H9 (cell line): ENCODE measurements around the gene DENND1A. TPM values are rescaled to one million over a fixed set of nuclear protein-coding genes. Genes with fewer than 3 reads are reported as not detected.

Source experiments
- DNase-seq: peaks from one replicate; pipeline ENCODE4 v3.0.0-alpha.2; 2017
- H2AFZ ChIP-seq: one replicate; pipeline ENCODE4 v1.6.1; 2013; ENCODE audit warnings: mild to moderate bottlenecking, low read length, control low read depth, moderate library complexity
- H2AK5ac ChIP-seq: 2 replicates; pipeline ENCODE4 v1.6.1; 2013; ENCODE audit warnings: low read length, control low read depth, mixed read lengths; ENCODE audit not compliant: insufficient read length
- H2BK120ac ChIP-seq: one replicate; pipeline ENCODE4 v1.6.1; 2013; ENCODE audit warnings: low read depth, mild to moderate bottlenecking, low read length, control low read depth, inconsistent platforms; ENCODE audit not compliant: poor library complexity, severe bottlenecking
- H2BK12ac ChIP-seq: 2 replicates; pipeline ENCODE4 v1.6.1; 2013; ENCODE audit warnings: low read length, control low read depth, mixed read lengths, low read depth; ENCODE audit not compliant: insufficient read length
- H2BK15ac ChIP-seq: 2 replicates; pipeline ENCODE4 v1.6.1; 2013; ENCODE audit warnings: low read depth, low read length, control low read depth
- H2BK20ac ChIP-seq: one replicate; pipeline ENCODE4 v1.6.1; 2013; ENCODE audit warnings: low read depth, mild to moderate bottlenecking, low read length, control low read depth, inconsistent platforms; ENCODE audit not compliant: poor library complexity, severe bottlenecking
- H2BK5ac ChIP-seq: 2 replicates; pipeline ENCODE4 v1.6.1; 2013; ENCODE audit warnings: low read length, control low read depth, mixed read lengths; ENCODE audit not compliant: insufficient read length
- H3K14ac ChIP-seq: 2 replicates; pipeline ENCODE4 v1.6.1; 2013; ENCODE audit warnings: low read length, control low read depth; ENCODE audit not compliant: insufficient read depth
- H3K18ac ChIP-seq: 2 replicates; pipeline ENCODE4 v1.6.1; 2013; ENCODE audit warnings: low read depth, mild to moderate bottlenecking, mixed read lengths, low read length, control low read depth; ENCODE audit not compliant: insufficient read length
- H3K23ac ChIP-seq: 2 replicates; pipeline ENCODE4 v1.6.1; 2013; ENCODE audit warnings: low read length, control low read depth, mixed read lengths, low read depth; ENCODE audit not compliant: insufficient read length
- H3K23me2 ChIP-seq: 2 replicates; pipeline ENCODE4 v1.6.1; 2013; ENCODE audit warnings: low read depth, mild to moderate bottlenecking, mixed read lengths, low read length, control low read depth; ENCODE audit not compliant: insufficient read length, poor library complexity, severe bottlenecking
- H3K27ac ChIP-seq: 2 replicates; pipeline ENCODE4 v1.5.1; 2013; ENCODE audit warnings: low read length, control low read depth, mixed read lengths, low read depth; ENCODE audit not compliant: insufficient read length
- H3K27me3 ChIP-seq: 2 replicates; pipeline ENCODE4 v1.6.1; 2013; ENCODE audit warnings: low read length, control low read depth, inconsistent platforms; ENCODE audit not compliant: insufficient read depth
- H3K4ac ChIP-seq: 2 replicates; pipeline ENCODE4 v1.6.1; 2013; ENCODE audit warnings: low read depth, mild to moderate bottlenecking, control low read depth, inconsistent platforms, low read length, moderate library complexity
- H3K4me1 ChIP-seq: 2 replicates; pipeline ENCODE4 v1.6.1; 2013; ENCODE audit warnings: low read length, control low read depth, inconsistent platforms; ENCODE audit not compliant: insufficient read depth
- H3K4me2 ChIP-seq: 2 replicates; pipeline ENCODE4 v1.6.1; 2013; ENCODE audit warnings: low read length, control low read depth, mixed read lengths; ENCODE audit not compliant: insufficient read length, insufficient read depth
- H3K56ac ChIP-seq: 2 replicates; pipeline ENCODE4 v1.6.1; 2013; ENCODE audit warnings: low read depth, mild to moderate bottlenecking, mixed read lengths, low read length, control low read depth; ENCODE audit not compliant: insufficient read length
- H3K79me1 ChIP-seq: 2 replicates; pipeline ENCODE4 v1.6.1; 2013; ENCODE audit warnings: low read depth, mild to moderate bottlenecking, moderate library complexity, low read length, control low read depth, inconsistent platforms; ENCODE audit not compliant: insufficient read depth, poor library complexity, severe bottlenecking
- H3K79me2 ChIP-seq: 2 replicates; pipeline ENCODE4 v1.6.1; 2013; ENCODE audit warnings: low read length, control low read depth, inconsistent platforms; ENCODE audit not compliant: insufficient read depth
- H3K9ac ChIP-seq: 2 replicates; pipeline ENCODE4 v1.6.1; 2013; ENCODE audit warnings: low read length, control low read depth, mixed read lengths; ENCODE audit not compliant: insufficient read length; ENCODE audit errors: extremely low read depth
- H3K9me3 ChIP-seq: one replicate; pipeline ENCODE4 v1.6.1; 2013; ENCODE audit warnings: low read depth, low read length, inconsistent platforms; ENCODE audit not compliant: control insufficient read depth
- H3T11ph ChIP-seq: one replicate; pipeline ENCODE4 v1.6.1; 2013; ENCODE audit warnings: mild to moderate bottlenecking, low read length, control low read depth, inconsistent platforms
- H4K20me1 ChIP-seq: one replicate; pipeline ENCODE4 v1.6.1; 2013; ENCODE audit not compliant: control insufficient read depth, insufficient read length, insufficient read depth
- H4K5ac ChIP-seq: 2 replicates; pipeline ENCODE4 v1.6.1; 2013; ENCODE audit warnings: low read depth, mild to moderate bottlenecking, mixed read lengths, low read length, control low read depth; ENCODE audit not compliant: insufficient read length
- H4K8ac ChIP-seq: replicated peaks from 2 replicates; pipeline ENCODE4 v1.6.1; 2013; ENCODE audit warnings: low read length, control low read depth, mixed read lengths, low read depth; ENCODE audit not compliant: insufficient read length
- H4K91ac ChIP-seq: 2 replicates; pipeline ENCODE4 v1.6.1; 2013; ENCODE audit warnings: low read depth, mild to moderate bottlenecking, moderate library complexity, mixed read lengths, low read length, control low read depth; ENCODE audit not compliant: insufficient read length
- H3K27ac Mint-ChIP-seq, 3 experiments: 2 replicates in 2 of 3; 3 replicates in 1 of 3; pipeline ENCODE4 v1.8.0; 2020 to 2021; ENCODE audit warnings: mixed read lengths in 3 of 3, mild to moderate bottlenecking in 1 of 3, moderate library complexity in 1 of 3
- H3K27me3 Mint-ChIP-seq: 2 replicates; pipeline ENCODE4 v1.8.0; 2021; ENCODE audit warnings: low read depth, mild to moderate bottlenecking, moderate library complexity, mixed read lengths
- H3K36me3 Mint-ChIP-seq, 3 experiments: 2 replicates in 2 of 3; 3 replicates in 1 of 3; pipeline ENCODE4 v1.8.0; 2020 to 2021; ENCODE audit warnings: low read depth in 3 of 3, mixed read lengths in 3 of 3; ENCODE audit not compliant: insufficient read depth in 1 of 3
- H3K4me1 Mint-ChIP-seq, 2 experiments: 2 replicates each; pipeline ENCODE4 v1.8.0; 2020; ENCODE audit warnings: mixed read lengths in 2 of 2
- H3K4me3 Mint-ChIP-seq, 2 experiments: 2 replicates in 1 of 2; 3 replicates in 1 of 2; pipeline ENCODE4 v1.8.0; 2020 to 2021; ENCODE audit warnings: mild to moderate bottlenecking in 2 of 2, mixed read lengths in 2 of 2, moderate library complexity in 1 of 2
- H3K9me3 Mint-ChIP-seq, 2 experiments: 2 replicates in 1 of 2; 3 replicates in 1 of 2; pipeline ENCODE4 v1.8.0; 2020; ENCODE audit warnings: mild to moderate bottlenecking in 2 of 2, mixed read lengths in 2 of 2, moderate library complexity in 1 of 2
- CTCF ChIP-seq: fragments of 200-600 bp; sonication (generic); conservative IDR thresholded peaks from 3 replicates; pipeline ENCODE4 v1.8.0; 2021; ENCODE audit warnings: antibody characterized with exemption, mild to moderate bottlenecking
- whole genome bisulfite sequencing: extraction: QIAGEN DNeasy Blood & Tissue Kit; methylation state at CpG from one replicate; pipeline ENCODE4 v1.1.7; 2013; ENCODE audit warnings: missing lambda C conversion rate, low lambda C conversion rate, mixed read lengths; ENCODE audit not compliant: insufficient read length; ENCODE audit errors: extremely low coverage; 5-methylcytosine and 5-hydroxymethylcytosine counted together
- total RNA-seq: library from RNA; stranded (reverse); gene quantifications from 2 replicates; pipeline ENCODE4 v1.2.1, GENCODE V29; 2021

The DENND1A gene
- total RNA-seq, 1 experiment from 2014 or later: 20.4 TPM

- H3K9ac ChIP-seq: no peak overlapping the region
- H3K9me3 ChIP-seq: no peaks in the 10 kb centered on the region
- no peak overlapping the region for H2AFZ ChIP-seq
- DNase-seq: no peak
- H2BK5ac ChIP-seq: no peak overlapping the region
- no peak overlapping the region for H4K91ac ChIP-seq
- H3K14ac ChIP-seq: no peak overlapping the region
- H3T11ph ChIP-seq: no peak overlapping the region
- H4K8ac ChIP-seq: no peak overlapping the region
- H2BK20ac ChIP-seq: no peak overlapping the region
- no peaks in the 10 kb centered on the region for H3K79me2 ChIP-seq
- H2BK15ac ChIP-seq: no peak overlapping the region
- no peak overlapping the region for H3K27ac ChIP-seq
- H3K4me1 Mint-ChIP-seq: peaks cover 12 to 13% of the 10 kb centered on the region in 2 experiments
- no peak for TF ChIP-seq CTCF
- no peak overlapping the region for H3K4me3 Mint-ChIP-seq
- H3K36me3 Mint-ChIP-seq: no peaks in the 10 kb centered on the region
- no peak overlapping the region for H2AK5ac ChIP-seq
- no peaks in the 10 kb centered on the region for H3K23me2 ChIP-seq
- no peak overlapping the region for H3K4ac ChIP-seq
- no peak overlapping the region for H3K56ac ChIP-seq
- H3K4me2 ChIP-seq: no peak overlapping the region
- H3K27me3 ChIP-seq: no peaks in the 10 kb centered on the region
- H3K18ac ChIP-seq: no peak overlapping the region
- WGBS: no CpG with 5 or more reads among the region's 7 CpGs
- H3K27me3 Mint-ChIP-seq: no peaks in the 10 kb centered on the region
- no peaks in the 10 kb centered on the region for H4K20me1 ChIP-seq
- H3K79me1 ChIP-seq: peaks cover 3% of the 10 kb centered on the region
- no peak overlapping the region for H2BK120ac ChIP-seq
- H4K5ac ChIP-seq: no peak overlapping the region
- H2BK12ac ChIP-seq: no peak overlapping the region
- H3K23ac ChIP-seq: no peak overlapping the region
- no peaks in the 10 kb centered on the region for H3K4me1 ChIP-seq
- H3K27ac Mint-ChIP-seq: no peak overlapping the region
- no peaks in the 10 kb centered on the region for H3K9me3 Mint-ChIP-seq
These were observed 133.1 kb downstream of the DENND1A start for GRCh38 chr9:123796618-123797484.
